Right atrium auricular region (tissue), 2 donors: ENCODE results near the gene TOMM22. TPM values are rescaled to one million over a fixed set of nuclear protein-coding genes. Genes with fewer than 3 reads are reported as not detected.
A peak's percentile ranks its signal among the peaks of the same experiment; 100 is the strongest.

Source experiments
- DNase-seq: peaks from one replicate; pipeline ENCODE4 v3.0.0-alpha.2; 2019; ENCODE audit warnings: low spot score
- H3K27ac ChIP-seq, 2 donors: fragments of 200-600 bp; sonication (generic); 1 replicate in 1 of 2; 2 replicates in 1 of 2; pipeline ENCODE4 v1.5.1; 2016 to 2019
- H3K27me3 ChIP-seq, 2 donors: fragments of 200-600 bp; sonication (generic); one replicate each; pipeline versions ENCODE4 v1.5.1 to v1.6.0; 2017 to 2019
- H3K36me3 ChIP-seq: fragments of 200-600 bp; sonication (generic); one replicate; pipeline ENCODE4 v1.5.1; 2016
- H3K4me1 ChIP-seq, 2 donors: fragments of 200-600 bp; sonication (generic); one replicate each; pipeline versions ENCODE4 v1.5.1 to v1.6.0; 2017 to 2019
- H3K4me3 ChIP-seq, 2 donors: fragments of 200-600 bp; sonication (generic); 1 replicate in 1 of 2; 2 replicates in 1 of 2; pipeline ENCODE4 v1.5.1; 2017 to 2019; ENCODE audit warnings: mild to moderate bottlenecking in 1 of 2, moderate library complexity in 1 of 2
- H3K9me3 ChIP-seq, 2 donors: fragments of 200-600 bp; sonication (generic); one replicate each; pipeline ENCODE4 v1.5.1; 2019
- CTCF ChIP-seq, 2 donors: fragments of 200-600 bp; sonication (generic); IDR thresholded peaks; one replicate each; pipeline ENCODE4 v1.5.1; 2019; ENCODE audit warnings: antibody characterized with exemption in 2 of 2
- total RNA-seq, 2 donors: library from RNA; depleted of rRNA; stranded (reverse); fragments of >200 nt; gene quantifications; one replicate each; pipeline ENCODE4 v1.1.0, GENCODE V29; 2016

Gene TOMM22
- total RNA-seq, 2 donors from 2014 or later = 36.9 to 42.5 TPM

- H3K27me3 ChIP-seq = no peaks in the 10 kb centered on the region
- no peaks in the 10 kb centered on the region for H3K9me3 ChIP-seq
- peak within 1 kb of the TSS; percentile 64 to 93 for H3K4me3 ChIP-seq
- H3K36me3 ChIP-seq = no peaks in the 10 kb centered on the region
- peaks cover 0 to 19% of the 10 kb centered on the region in 2 donors for H3K4me1 ChIP-seq
- DNase-seq = peak; percentile 91
- no peak for TF ChIP-seq CTCF (IDR thresholded peaks at IDR 0.05)
- peak within 1 kb of the TSS; percentile 89 to 91 for H3K27ac ChIP-seq
Observed at GRCh38 chr22:38656256-38657044, 25.3 kb upstream of the TOMM22 start, which contains the start of the genes CBY1 and FAM227A. Gene CBY1, plus strand, starts transcription at chr22:38656638. Its CDS starts 11,417 bp downstream, at chr22:38668055. Gene FAM227A, minus strand, starts transcription at chr22:38656392. Its CDS starts 6,224 bp downstream, at chr22:38650168.

GRCh38 chr22:38657045-38657909 lies 24.5 kb upstream of the TOMM22 start:
- H3K36me3 ChIP-seq = no peaks in the 10 kb centered on the region

GRCh38 chr22:38674888-38675287 lies 6.9 kb upstream of the TOMM22 start:
- Histone ChIP-seq H3K27me3 (no peaks in the 10 kb centered on the region), H3K27ac (no peak overlapping the region), H3K4me3 (no peak overlapping the region), H3K36me3 (peaks cover 23% of the 10 kb centered on the region), H3K9me3 (no peaks in the 10 kb centered on the region), H3K4me1 (no peaks in the 10 kb centered on the region)
- TF ChIP-seq CTCF (IDR thresholded peaks at IDR 0.05) = no peak
- no peak for DNase-seq

More at GRCh38 chr22:38657045-38657909, 24.5 kb upstream of the TOMM22 start:
- Histone ChIP-seq H3K4me3 (peak overlapping the region; percentile 64 to 93), H3K27ac (peak overlapping the region; percentile 89 to 91), H3K27me3 (no peaks in the 10 kb centered on the region), H3K9me3 (no peaks in the 10 kb centered on the region), H3K4me1 (peaks cover 0 to 19% of the 10 kb centered on the region in 2 donors)
- no peak for DNase-seq
- TF ChIP-seq CTCF (IDR thresholded peaks at IDR 0.05) = no peak

DNA sequence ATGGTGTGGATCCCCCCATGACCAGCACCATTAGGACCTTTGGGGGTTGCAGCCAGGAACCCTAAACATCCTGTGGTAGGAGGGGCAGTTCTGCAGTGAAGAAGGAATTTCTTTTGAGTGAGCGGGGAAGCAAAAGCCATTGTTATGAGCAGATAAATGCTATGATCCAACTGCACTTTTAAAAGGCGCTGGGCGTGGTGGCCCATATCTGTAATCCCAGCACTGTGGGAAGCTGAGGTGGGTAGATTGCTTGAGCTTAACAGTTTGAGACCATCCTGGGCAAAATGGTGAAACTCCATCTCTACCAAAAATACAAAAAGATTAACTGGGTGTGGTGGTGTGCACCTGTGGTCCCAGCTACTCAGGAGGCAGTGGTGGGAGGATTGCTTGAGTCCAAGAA lies 5.9 kb upstream of the TOMM22 start:
- Histone ChIP-seq H3K9me3 (no peaks in the 10 kb centered on the region), H3K4me1 (no peaks in the 10 kb centered on the region), H3K4me3 (no peak overlapping the region), H3K27me3 (no peaks in the 10 kb centered on the region), H3K36me3 (peaks cover 21% of the 10 kb centered on the region), H3K27ac (no peak overlapping the region)
- DNase-seq = no peak
- TF ChIP-seq CTCF (IDR thresholded peaks at IDR 0.05) = no peak

GRCh38 chr22:38684895-38685294 lies 3.1 kb downstream of the TOMM22 start:
- H3K4me1 ChIP-seq = peaks cover 0 to 20% of the 10 kb centered on the region in 2 donors
- TF ChIP-seq CTCF (IDR thresholded peaks at IDR 0.05) = no peak
- H3K4me3 ChIP-seq = no peak overlapping the region
- no peaks in the 10 kb centered on the region for H3K9me3 ChIP-seq
- peaks cover 64% of the 10 kb centered on the region for H3K36me3 ChIP-seq
- no peak for DNase-seq
- H3K27ac ChIP-seq = no peak overlapping the region
- H3K27me3 ChIP-seq = no peaks in the 10 kb centered on the region
